DMS79 treated with DMSO at 0.1 percent for 48 hours (cell line): ENCODE data around the gene ITM2B.
"Not testable (repeated sequence)": the region's sequence is repeated elsewhere in the genome, so short reads cannot be mapped to it uniquely, and the experiment has no call there.

Experiments used
- DNase-seq: peaks from one replicate; lab custom pipeline; 2025; lab: John Stamatoyannopoulos, UW

Gene ITM2B

GRCh38 chr13:48233046-48233888 lies at the start of gene ITM2B:
Gene ITM2B, plus strand, starts transcription at chr13:48233206. Its CDS starts 155 bp downstream, at chr13:48233361.
- peak; percentile 39 for DNase-seq

- no peak for DNase-seq
These were observed 48.7 kb upstream of the ITM2B start for GRCh38 chr13:48184260-48184659.

- no peak for DNase-seq
These were observed 48.0 kb upstream of the ITM2B start for GRCh38 chr13:48185018-48185417.

- no peak for DNase-seq
These were observed 46.3 kb upstream of the ITM2B start for GRCh38 chr13:48186722-48187121.

GRCh38 chr13:48188131-48188530 lies 44.9 kb upstream of the ITM2B start:
- DNase-seq, result no peak

GRCh38 chr13:48188601-48189000 lies 44.4 kb upstream of the ITM2B start:
- no peak for DNase-seq

GRCh38 chr13:48189171-48189570 lies 43.8 kb upstream of the ITM2B start:
- DNase-seq, result no peak

GRCh38 chr13:48192411-48192935 lies 40.5 kb upstream of the ITM2B start:
- no peak for DNase-seq

- no peak for DNase-seq
These were observed 38.6 kb upstream of the ITM2B start for GRCh38 chr13:48194379-48194754.

- no peak for DNase-seq
These were observed 33.5 kb upstream of the ITM2B start for GRCh38 chr13:48199404-48199946.

GRCh38 chr13:48201044-48201443 lies 32.0 kb upstream of the ITM2B start:
- DNase-seq, result no peak

- DNase-seq, result not testable (repeated sequence)
These were observed 25.8 kb upstream of the ITM2B start for GRCh38 chr13:48207207-48207606.

- no peak for DNase-seq
These were observed 22.8 kb upstream of the ITM2B start for GRCh38 chr13:48210178-48210577.

GRCh38 chr13:48214519-48215121 lies 18.4 kb upstream of the ITM2B start:
- no peak for DNase-seq

GRCh38 chr13:48215511-48216203 lies 17.3 kb upstream of the ITM2B start:
- DNase-seq, result not testable (repeated sequence)

- DNase-seq, result no peak
These were observed 16.7 kb upstream of the ITM2B start for GRCh38 chr13:48216204-48216711.

- no peak for DNase-seq
These were observed 12.4 kb upstream of the ITM2B start for GRCh38 chr13:48220592-48220980.

GRCh38 chr13:48220981-48221685 lies 11.9 kb upstream of the ITM2B start:
- DNase-seq, result no peak

- no peak for DNase-seq
These were observed 11.3 kb upstream of the ITM2B start for GRCh38 chr13:48221686-48222187.

GRCh38 chr13:48222358-48223301 lies 10.4 kb upstream of the ITM2B start:
- DNase-seq, result no peak
